GM19035 (cell line): Measurements from ENCODE around the gene CNMD.

ENCODE experiments used
- ATAC-seq: cut with Tn5 transposase; IDR thresholded peaks from one replicate; pipeline ENCODE4 v1.9.1; 2021; ENCODE audit not compliant: unreplicated experiment

The CNMD gene

DNA sequence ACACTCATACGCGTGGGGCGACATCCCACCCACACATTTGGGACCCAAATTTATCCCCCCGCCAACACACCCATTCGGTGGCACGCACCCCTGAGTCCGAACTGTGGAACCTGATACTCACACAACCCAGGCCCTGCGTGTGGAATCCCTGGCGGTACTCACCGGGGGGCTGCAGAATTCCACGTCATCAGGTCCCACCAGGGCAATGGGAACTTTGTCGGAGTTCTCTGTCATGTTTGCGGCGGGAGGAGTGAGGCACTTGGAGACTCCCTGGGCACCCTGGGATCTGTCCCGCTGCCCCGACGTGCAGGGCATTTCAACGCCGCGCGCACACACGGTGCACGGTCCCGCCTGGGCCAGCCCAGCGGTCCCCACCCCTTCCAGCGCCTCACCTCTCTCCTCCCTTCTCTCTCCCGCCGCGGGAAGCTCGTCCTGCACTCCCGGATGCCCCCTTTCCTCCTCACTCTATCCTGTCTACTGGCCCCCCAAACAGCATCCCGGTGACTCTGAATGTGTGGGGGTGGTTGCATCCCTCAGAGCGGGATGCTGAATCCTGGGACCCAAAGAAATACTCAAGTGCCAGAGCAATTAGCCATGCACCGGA lies at the start of gene CNMD:
Gene CNMD (minus strand): TSS at position 353 of the 604 bp plus-strand sequence. CDS start 119 bp downstream, at position 234.
- ATAC-seq = no peak

DNA sequence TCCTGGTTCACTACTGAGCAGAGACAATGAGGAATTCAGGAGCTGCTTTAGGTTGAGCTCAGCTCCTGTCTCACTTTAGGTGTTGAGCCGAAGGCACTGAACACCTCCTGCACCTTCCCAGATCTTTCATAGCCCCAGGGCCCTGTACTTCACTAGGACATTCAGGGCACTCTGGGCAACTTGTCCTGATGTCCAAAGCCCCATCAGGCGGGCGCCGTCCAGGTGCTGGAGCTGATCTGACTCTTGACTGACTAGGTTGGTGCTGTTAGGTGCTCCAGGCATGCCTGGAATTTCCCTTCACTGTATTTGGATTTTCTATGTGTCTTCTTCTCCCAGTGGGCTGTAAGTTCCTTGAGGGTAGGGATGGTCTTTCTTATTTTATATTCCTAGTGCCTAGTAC lies 48.4 kb upstream of the CNMD start:
- no peak for ATAC-seq

DNA sequence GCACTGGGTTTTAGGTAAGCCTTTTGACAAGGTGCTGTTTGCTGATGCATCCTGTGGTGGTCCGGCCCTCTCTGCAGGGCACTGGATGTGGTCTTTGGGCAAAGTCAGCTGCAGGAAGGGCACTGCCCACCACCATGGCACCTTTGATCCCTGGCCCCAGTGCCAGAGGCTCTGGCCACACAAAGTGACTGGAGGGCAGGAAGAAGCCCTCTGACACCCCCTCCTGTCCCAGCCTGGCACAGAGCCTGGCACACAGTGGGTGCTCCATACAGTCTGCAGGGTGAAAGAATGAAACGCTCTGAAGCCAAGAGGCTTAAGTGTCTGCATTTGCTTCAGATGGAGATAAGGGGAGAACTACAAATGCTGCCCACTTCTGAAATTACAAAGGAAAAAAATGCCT lies 47.6 kb upstream of the CNMD start:
- no peak for ATAC-seq

DNA sequence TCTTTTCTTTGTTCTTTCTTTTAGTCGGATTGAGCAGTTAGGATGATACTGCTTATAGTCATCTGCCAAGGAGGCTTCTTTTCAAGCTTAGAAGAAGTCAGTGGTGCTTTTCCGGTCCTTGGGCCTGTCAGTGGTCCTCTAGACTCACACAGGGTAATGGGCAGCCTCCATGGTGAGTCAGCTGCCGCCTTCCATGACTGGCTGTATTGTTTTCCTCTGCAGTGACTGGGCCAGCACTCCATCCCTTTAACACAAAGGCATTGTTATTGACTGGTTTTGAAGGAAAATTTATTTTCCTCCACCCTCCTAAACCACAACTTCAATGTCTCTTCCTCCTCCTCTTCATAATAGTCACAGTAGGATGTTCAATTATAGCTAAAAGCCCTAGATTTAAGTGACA lies 47.1 kb upstream of the CNMD start:
- ATAC-seq = no peak

DNA sequence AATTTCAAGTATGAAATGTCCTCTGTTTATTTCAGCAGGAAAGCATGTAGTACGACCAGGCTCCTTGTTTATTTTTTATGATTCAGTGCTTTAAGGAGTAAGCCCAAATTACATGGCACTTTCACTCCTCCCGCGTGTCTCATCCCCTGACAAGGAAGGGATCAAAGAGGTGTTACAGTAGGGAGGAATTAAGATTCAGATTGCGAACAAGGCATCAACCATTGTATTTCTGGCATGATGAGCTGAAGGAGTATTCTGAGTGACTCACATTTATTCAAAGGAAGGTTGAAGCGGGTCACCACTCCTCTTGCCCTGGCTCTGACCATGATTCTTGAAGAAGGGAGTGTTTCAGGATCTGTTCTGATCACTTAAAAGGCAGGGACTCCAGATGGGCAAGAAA lies 46.1 kb upstream of the CNMD start:
- no peak for ATAC-seq

DNA sequence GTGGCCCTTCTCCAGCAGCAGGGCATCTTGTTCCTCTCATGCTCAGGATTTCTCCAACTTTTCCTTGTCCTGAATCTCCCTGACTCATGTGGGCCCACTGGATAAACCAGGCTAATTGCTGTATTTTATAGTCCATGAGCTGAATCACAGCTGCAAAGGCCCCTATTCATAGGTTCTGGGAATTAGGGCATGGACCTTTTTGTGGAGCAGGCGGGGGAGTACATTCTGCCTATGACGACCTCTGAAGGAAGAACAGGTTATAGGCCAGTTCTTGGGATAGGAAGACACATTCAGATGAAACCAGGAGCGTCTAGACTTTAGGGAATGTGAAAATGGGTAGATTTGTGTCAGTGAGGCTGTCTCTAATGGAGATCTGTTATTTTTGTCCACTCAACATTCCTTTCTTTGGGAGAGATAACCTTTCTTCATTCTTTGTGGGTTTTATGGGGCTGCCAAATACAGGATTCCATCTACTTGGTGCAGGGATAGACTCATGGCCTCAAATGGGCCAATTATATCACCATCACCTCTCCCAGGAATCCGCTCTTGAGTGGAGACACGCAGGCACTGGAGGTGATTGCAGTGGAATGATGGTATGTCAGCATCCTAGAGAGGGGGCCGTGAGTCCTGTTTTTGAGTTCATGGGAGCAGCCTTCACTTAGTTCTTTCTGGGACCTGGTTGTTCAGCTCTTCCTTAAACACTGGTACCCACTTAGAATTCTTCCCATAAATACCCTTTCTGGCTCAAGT lies 45.1 kb upstream of the CNMD start:
- no peak for ATAC-seq

DNA sequence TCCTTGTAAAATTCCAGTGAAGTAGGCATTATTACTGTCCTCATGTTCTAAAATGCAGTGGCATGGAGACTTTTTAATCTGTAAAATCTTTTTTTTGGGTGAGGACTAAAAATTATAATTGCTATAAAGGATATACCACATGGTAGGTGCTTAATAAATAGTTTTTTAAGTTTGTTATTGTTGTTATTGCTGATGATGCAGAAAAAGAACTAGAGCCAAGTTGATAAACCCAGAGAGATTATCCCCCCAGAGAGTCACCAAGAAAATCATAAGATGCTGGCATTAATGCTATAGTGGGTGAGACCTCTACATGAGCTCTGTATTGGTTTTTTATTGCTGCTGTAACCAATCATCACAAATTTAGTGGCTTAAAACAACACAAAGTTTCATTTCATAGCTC lies 44.3 kb upstream of the CNMD start:
- ATAC-seq = no peak

DNA sequence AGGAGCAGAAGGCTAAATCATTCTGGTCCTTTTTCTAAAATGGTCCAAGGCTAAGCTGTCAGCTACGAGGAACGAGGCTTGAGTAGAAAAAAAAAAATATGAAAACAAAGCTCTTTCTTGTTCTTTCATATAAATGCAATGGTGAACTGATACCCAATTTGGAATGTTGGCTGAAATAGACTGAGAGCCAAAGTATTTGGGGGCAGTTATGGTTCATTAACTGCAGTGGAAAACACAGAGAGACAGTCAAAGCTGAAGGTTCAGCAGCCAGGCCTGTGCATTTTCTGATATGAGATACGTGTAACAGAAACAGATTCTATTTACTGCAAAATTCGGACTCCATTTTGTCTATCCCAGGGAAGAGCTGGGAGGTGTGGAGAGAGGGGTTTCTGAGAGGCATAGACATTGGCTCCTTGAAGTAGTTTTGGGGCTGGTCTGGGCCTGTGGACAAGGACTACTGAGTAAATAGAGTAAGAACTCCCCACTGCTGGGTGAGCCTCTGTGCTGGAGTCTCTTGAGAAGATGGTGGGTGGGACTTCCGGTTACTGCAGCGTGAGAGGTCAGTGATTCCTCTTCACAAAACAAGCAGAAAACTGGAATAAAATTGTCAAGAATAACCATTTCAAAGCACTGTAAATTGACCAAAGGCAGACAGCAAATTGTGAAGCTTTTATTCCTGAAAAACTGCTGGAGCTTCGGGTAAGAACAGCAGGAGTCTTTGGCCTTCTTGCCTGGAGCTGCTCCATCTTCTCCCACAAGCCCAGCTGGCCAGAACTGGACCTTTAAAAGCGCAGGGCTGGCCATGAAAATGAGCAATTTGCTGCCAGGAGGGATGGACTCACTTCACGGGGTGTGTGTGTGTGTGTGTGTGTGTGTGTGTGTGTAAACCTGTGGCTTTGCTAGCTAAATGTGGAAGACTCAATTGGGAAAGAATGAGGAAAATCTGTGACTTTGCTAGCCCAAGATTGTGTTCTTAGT lies 43.1 kb upstream of the CNMD start:
- no peak for ATAC-seq

DNA sequence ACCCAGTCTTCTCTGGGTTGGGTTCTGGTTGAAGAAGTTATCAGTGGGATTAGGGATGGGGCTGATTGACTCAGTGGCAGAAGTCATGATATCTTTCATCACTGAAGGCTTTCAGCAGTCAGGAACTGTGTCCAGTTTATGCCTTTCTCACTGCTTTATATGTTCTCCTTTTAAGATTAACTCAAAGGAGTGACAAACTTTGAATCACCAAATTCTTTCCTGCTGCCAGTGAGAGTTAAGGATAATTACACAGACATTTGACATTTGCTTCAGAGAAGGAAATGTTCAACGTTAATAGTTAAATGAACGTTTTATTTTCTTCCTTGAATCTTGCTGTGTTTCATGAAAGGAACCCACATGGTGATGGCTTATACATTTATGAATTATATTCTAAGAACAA lies 41.0 kb upstream of the CNMD start:
- no peak for ATAC-seq

DNA sequence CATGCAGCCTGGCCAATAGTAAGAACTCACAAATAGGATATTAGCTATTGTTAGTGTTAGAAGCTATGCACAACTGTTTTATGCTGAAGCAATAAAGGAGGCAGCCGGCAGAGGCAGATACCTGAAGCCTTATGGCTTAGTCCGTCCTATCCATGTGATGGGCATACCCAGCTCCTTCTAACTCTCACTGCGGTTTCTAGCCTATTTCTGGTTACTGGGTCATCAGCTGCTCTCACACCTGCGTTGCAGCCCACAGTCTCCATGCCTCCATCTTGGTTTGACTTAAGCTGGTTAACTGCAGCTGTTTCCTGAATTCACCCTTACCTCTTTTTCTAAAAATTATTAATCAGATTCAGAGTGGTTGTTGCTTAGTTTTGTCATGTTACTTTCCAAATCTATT lies 40.5 kb upstream of the CNMD start:
- no peak for ATAC-seq

DNA sequence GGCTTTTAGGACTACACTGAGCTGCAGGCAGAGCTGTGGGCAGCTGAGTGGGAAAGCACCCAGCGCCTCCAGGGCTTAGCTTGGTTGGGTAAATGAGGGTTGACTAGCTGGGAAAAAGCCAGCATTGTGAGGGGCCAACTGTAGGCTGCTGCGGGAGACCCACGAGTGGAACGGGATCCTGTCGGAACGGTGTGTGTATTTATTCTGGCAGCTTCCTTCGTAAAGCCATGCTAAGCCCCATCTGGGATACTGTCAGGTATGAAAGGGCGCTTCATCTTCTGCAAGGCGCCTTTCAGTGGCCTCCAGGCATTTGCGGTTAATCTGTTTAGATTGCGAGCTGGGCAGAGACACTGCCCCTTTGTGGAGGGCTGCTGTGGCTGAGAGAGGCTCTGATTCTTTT lies 39.5 kb upstream of the CNMD start:
- ATAC-seq = no peak

DNA sequence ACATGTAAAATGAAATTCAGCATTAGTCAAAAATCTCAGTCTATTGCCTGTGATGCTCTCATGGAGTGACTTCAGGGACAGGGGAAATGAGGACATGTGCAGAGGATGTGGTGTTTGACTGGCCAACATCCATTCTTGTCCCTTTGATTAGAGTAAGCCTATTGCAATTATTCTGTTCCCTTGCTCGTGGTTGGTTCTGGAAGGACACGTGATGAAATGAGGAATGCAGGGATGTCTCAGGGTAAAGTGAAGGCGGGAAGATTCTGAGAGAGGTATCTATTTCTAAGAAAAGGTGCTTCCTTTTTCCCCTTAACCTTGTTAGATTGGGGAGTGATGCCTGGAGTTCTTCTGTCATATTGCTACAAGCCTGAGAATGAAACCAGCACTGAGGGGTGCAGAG lies 37.1 kb upstream of the CNMD start:
- ATAC-seq = no peak

DNA sequence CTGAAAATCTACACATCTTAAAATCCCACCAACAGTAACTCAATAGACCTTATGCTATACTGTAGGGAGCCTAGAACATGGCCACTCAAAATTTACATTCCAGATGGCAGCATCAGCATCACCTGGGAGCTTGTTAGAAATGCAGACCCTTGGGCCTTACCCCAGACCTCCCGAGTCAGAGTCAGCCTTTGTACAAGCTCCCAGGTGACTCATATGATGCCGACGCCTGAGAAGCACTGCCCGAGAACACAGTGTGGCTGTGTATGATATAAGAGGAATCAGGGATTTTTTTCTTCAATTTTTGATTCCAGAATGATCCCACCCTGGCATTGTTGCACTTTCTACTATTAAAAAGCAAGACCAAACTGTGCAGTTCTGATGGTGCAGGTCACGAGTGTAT lies 35.9 kb upstream of the CNMD start:
- no peak for ATAC-seq

DNA sequence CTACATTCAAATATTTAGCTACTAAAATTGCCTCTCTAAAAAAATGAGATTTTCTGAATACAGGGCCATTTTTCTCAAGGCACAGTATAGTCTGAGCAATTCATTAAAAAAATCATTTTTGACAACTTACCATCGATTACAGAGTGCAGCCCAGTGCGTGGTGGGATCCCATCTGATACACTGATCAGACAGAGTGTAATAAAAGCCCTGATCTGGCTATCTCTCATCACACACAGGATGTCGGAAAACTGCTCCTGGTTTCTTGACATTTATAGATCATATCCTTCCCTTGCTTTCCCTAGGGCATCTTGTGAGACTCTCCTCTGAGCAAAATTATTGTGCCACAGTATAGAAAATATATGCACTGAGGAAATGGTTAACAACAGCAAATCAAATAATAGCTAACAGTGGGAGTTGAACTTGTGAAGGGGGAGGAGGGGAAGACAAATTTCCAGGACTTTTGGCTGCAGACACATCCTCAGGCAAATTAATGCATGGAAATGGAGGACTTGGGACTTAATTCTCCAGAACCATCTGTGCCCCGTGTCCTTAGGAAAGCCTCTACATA lies 28.4 kb upstream of the CNMD start:
- ATAC-seq = no peak

DNA sequence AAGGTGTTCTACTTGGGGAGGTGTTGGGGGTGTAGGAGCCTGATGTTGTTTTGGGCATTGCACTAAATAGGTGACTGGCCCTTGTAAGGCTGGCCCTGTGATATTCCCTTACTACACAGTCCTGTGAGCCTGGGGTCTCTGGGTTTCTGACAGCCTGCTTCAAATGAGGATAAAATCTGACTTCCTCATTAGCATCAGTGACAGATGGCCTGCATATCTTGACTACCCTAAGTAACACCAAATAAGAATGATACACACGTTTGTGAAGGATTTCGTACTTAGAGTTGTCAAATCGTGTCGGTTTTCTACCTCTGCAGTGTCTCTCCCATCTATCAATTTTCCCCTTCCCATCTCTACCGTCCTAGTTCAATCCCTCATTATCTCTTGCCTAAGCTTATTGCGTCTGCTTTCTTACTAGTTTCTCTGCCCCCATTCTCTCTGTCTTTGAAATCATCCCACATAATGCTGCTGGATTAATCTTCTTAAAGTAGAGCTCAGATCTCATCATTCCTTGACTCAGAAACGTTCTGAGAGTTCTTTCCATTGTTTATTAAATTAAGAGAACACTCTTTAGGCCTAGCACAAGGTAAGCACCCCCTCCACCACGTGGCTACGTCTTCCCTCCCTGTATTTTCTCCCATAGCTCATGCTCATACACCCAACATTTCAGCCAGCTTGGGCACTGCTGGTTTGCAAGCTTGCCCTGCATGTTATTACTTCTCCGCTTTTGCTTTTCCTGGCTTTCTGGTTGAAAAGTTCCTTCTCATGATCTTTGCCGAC lies 26.2 kb upstream of the CNMD start:
- ATAC-seq = no peak

DNA sequence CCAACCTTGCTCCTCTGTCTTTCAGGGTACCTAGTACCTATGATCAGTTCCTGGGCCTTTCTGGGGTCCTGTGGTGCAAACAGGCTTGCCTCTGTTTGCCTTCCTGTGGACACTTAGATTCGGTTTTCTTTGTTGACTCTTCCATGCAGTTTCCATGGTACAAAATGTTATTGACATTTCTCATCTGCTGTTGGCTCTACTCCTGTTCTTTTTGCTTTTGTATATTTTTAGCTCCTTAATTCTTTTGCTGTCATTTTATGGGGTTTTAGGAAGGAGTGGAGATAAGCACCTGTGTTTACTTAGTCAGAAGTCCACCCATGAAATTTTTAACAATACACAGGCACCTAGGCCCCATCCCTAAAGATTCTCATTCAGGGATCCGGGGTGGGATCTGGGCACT lies 20.5 kb upstream of the CNMD start:
- ATAC-seq = no peak

DNA sequence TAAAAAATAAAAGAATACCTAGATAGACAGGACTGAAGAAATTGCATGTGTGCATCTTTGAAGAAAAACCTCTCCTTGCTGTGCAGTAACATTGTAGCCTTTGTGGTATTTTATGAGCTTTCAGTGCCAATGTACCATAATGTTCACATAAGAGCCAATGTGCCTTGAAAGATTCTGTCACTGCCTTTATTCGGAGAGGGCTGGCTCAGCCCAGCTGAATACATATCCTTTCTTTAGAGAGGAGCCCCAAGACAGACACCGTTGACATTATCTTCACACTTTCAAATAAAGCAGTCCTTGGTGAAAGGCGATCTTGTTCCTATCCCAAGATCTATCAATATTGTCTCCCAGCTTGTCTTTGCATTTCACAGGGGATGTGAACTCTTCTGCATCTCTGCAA lies 18.5 kb upstream of the CNMD start:
- no peak for ATAC-seq

DNA sequence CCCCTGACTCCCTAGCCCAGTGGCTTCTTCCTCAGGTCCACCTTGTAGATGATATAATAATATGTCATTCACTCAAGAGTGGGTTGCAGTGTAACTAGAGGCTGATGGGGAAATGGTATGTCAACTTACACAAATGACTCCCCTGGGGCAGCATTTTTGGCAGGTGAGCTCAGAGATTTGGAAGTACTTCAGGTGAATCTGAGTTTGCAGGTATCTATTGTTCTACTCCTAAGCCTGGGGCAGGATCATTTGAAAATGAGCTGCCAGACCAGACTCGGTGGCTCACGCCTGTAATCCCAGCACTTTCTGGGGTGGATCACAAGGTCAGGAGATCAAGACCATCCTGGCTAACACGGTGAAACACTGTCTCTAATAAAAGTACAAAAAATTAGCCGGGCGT lies 11.6 kb upstream of the CNMD start:
- no peak for ATAC-seq

DNA sequence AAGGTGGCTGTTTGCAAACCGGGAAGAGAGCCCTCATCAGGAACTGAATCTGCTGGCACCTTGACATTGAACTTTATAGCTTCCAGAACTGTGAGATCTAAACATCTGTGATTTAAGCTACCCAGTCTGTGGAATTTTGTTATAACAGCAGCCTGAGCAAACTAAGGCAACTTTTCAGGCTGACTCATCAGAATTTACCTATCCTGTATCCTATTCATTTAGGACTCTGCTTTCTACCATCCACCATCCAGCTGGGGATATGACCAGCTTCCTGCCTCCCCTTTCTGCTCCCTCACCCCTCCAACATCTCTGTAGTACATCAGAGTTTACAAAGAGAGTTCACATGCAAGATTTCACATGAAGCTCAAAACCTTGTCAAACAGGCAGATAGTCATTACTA lies 11.1 kb upstream of the CNMD start:
- ATAC-seq = no peak

DNA sequence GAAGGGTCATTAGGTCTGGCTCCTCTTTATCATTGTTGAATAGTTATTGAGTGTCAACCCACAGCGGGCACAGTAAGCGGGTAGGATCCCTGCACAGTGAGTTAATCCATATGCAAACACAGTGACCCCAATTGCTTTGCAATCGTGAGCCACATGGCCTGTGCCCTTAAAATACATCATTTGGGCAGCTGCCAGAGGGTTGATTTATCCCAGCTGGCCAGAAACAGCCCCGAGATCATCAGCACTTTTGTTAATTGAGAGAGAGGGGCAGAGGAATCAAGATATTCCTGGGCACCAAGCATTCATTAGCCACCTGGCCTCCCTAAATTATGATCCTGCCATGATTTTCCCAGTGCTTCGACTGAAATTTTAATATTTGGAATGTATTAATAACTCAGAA lies 9.8 kb upstream of the CNMD start:
- no peak for ATAC-seq

DNA sequence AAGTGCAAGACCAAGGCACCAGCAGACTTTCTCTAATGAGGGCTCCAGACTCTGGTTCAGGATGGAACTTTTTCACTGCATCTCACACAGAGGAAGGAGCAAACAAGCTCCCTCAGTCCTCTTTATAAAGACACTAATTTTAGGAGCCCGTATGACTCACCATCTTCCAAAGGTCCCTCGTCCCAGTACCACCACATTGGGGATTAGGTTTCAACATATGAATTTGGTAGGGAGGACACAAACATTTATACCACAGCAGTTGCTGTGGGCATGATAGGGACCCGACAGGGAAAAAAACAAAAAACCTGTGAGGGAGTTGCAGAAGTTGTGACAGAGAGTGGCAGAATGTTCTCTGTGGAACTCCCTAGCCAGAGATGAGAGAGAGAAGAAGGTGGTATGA lies 6.5 kb upstream of the CNMD start:
- ATAC-seq = no peak
